Skeletal muscle satellite cell (primary cell): Measurements from ENCODE around the gene MIAT.

Experiments
- H3K27me3 ChIP-seq: 2 replicates; pipeline ENCODE4 v1.7.0; 2013; ENCODE audit warnings: low read length; ENCODE audit not compliant: control insufficient read depth, insufficient read depth
- H3K36me3 ChIP-seq: 2 replicates; pipeline ENCODE4 v1.7.0; 2013; ENCODE audit warnings: mild to moderate bottlenecking, control low read depth, low read length; ENCODE audit not compliant: insufficient read depth
- H3K4me1 ChIP-seq: 2 replicates; pipeline ENCODE4 v1.7.0; 2013; ENCODE audit warnings: low read length; ENCODE audit not compliant: control insufficient read depth, insufficient read depth
- H3K4me2 ChIP-seq: 2 replicates; pipeline ENCODE4 v1.7.0; 2013; ENCODE audit warnings: mild to moderate bottlenecking, low read length
- H3K4me3 ChIP-seq: 2 replicates; pipeline ENCODE4 v1.7.0; 2013; ENCODE audit warnings: low read length
- H3K9ac ChIP-seq: 2 replicates; pipeline ENCODE4 v1.7.0; 2013; ENCODE audit warnings: mild to moderate bottlenecking, low read depth, low read length, moderate library complexity
- H3K9me3 ChIP-seq: replicated peaks from 2 replicates; pipeline ENCODE4 v1.7.0; 2013; ENCODE audit warnings: mild to moderate bottlenecking, control low read depth, low read length

Gene MIAT

GRCh38 chr22:26635117-26635516 is 22.3 kb upstream of the MIAT start:
- no peak overlapping the region for H3K9ac ChIP-seq
- H3K27me3 ChIP-seq, result peaks cover 22% of the 10 kb centered on the region
- H3K4me2 ChIP-seq, result no peak overlapping the region
- no peaks in the 10 kb centered on the region for H3K4me1 ChIP-seq
- no peaks in the 10 kb centered on the region for H3K36me3 ChIP-seq
- H3K9me3 ChIP-seq, result no peaks in the 10 kb centered on the region
- no peak overlapping the region for H3K4me3 ChIP-seq

GRCh38 chr22:26636296-26636695 is 21.1 kb upstream of the MIAT start:
- Histone ChIP-seq H3K36me3 (no peaks in the 10 kb centered on the region), H3K4me2 (no peak overlapping the region), H3K27me3 (peaks cover 27% of the 10 kb centered on the region), H3K9me3 (no peaks in the 10 kb centered on the region), H3K4me1 (no peaks in the 10 kb centered on the region), H3K9ac (no peak overlapping the region), H3K4me3 (no peak overlapping the region)

- Histone ChIP-seq H3K4me1 (peaks cover 27% of the 10 kb centered on the region), H3K36me3 (no peaks in the 10 kb centered on the region), H3K27me3 (peaks cover 21% of the 10 kb centered on the region), H3K9ac (no peak overlapping the region), H3K4me2 (no peak overlapping the region), H3K9me3 (no peaks in the 10 kb centered on the region), H3K4me3 (no peak overlapping the region)
These were observed 14.6 kb upstream of the MIAT start for GRCh38 chr22:26642465-26643417.

GRCh38 chr22:26643418-26644100 is 13.8 kb upstream of the MIAT start:
- no peak overlapping the region for H3K4me3 ChIP-seq
- no peak overlapping the region for H3K9ac ChIP-seq
- peaks cover 22% of the 10 kb centered on the region for H3K27me3 ChIP-seq
- H3K9me3 ChIP-seq, result no peaks in the 10 kb centered on the region
- H3K36me3 ChIP-seq, result no peaks in the 10 kb centered on the region
- peaks cover 28% of the 10 kb centered on the region for H3K4me1 ChIP-seq
- H3K4me2 ChIP-seq, result no peak overlapping the region

- no peak overlapping the region for H3K4me3 ChIP-seq
- H3K4me2 ChIP-seq, result peak overlapping the region; percentile 8
- peaks cover 26% of the 10 kb centered on the region for H3K27me3 ChIP-seq
- H3K4me1 ChIP-seq, result peaks cover 28% of the 10 kb centered on the region
- no peaks in the 10 kb centered on the region for H3K9me3 ChIP-seq
- no peaks in the 10 kb centered on the region for H3K36me3 ChIP-seq
- H3K9ac ChIP-seq, result no peak overlapping the region
These were observed 11.2 kb upstream of the MIAT start for GRCh38 chr22:26646158-26646557.

- H3K4me2 ChIP-seq, result no peak overlapping the region
- no peak overlapping the region for H3K4me3 ChIP-seq
- H3K27me3 ChIP-seq, result peaks cover 41% of the 10 kb centered on the region
- no peaks in the 10 kb centered on the region for H3K36me3 ChIP-seq
- H3K9me3 ChIP-seq, result no peaks in the 10 kb centered on the region
- peaks cover 28% of the 10 kb centered on the region for H3K4me1 ChIP-seq
- H3K9ac ChIP-seq, result no peak overlapping the region
These were observed 9.3 kb upstream of the MIAT start for GRCh38 chr22:26648011-26648497.

- H3K36me3 ChIP-seq, result no peaks in the 10 kb centered on the region
- peaks cover 28% of the 10 kb centered on the region for H3K4me1 ChIP-seq
- H3K27me3 ChIP-seq, result peaks cover 48% of the 10 kb centered on the region
- H3K4me2 ChIP-seq, result no peak overlapping the region
- H3K4me3 ChIP-seq, result no peak overlapping the region
- no peak overlapping the region for H3K9ac ChIP-seq
- no peaks in the 10 kb centered on the region for H3K9me3 ChIP-seq
These were observed 8.6 kb upstream of the MIAT start for GRCh38 chr22:26648528-26649388.

GRCh38 chr22:26650722-26651421 is 6.5 kb upstream of the MIAT start:
- Histone ChIP-seq H3K9me3 (no peaks in the 10 kb centered on the region), H3K4me3 (no peak overlapping the region), H3K9ac (no peak overlapping the region), H3K4me1 (peaks cover 18% of the 10 kb centered on the region), H3K27me3 (peaks cover 63% of the 10 kb centered on the region), H3K36me3 (no peaks in the 10 kb centered on the region), H3K4me2 (no peak overlapping the region)

- peaks cover 64% of the 10 kb centered on the region for H3K27me3 ChIP-seq
- no peaks in the 10 kb centered on the region for H3K9me3 ChIP-seq
- H3K36me3 ChIP-seq, result no peaks in the 10 kb centered on the region
- no peak overlapping the region for H3K4me3 ChIP-seq
- H3K4me2 ChIP-seq, result no peak overlapping the region
- H3K9ac ChIP-seq, result no peak overlapping the region
- peaks cover 9% of the 10 kb centered on the region for H3K4me1 ChIP-seq
These were observed 5.6 kb upstream of the MIAT start for GRCh38 chr22:26651815-26652214.

- Histone ChIP-seq H3K36me3 (no peaks in the 10 kb centered on the region), H3K4me2 (peak overlapping the region; percentile 70), H3K4me3 (peak overlapping the region; percentile 29), H3K9ac (no peak overlapping the region), H3K4me1 (peaks cover 22% of the 10 kb centered on the region), H3K9me3 (no peaks in the 10 kb centered on the region), H3K27me3 (peaks cover 60% of the 10 kb centered on the region)
These were observed 773 bp downstream of the MIAT start for GRCh38 chr22:26658161-26658560.
